LNCAP (cell line): ENCODE results near the gene NOVA1.

Source experiments
- CTCF ChIP-seq: fragments of 450-650 bp; IDR thresholded peaks from 2 replicates; pipeline ENCODE4 v1.5.1; 2017; ENCODE audit warnings: mild to moderate bottlenecking

The NOVA1 gene

GRCh38 chr14:26429205-26429604, 168.6 kb downstream of the NOVA1 start:
- TF ChIP-seq CTCF, result no peak

DNA sequence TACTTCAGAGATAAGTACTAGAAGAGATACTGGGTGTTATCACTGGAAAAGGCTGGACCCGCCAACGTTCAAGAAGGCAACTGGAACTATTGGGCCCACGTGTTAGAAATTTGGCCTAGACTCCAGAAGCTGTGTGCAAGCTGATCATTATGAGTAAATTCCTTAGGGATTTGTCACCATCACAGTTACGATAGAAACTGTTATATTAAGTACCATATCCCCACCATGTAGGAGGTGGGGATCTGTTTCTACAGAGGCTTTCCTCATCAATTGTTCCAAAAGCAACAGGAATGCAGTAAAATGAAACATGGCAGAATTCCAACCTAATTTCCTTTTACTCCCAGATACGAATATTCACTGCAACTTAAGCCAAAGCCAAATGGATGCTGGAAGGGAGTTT, 170.7 kb downstream of the NOVA1 start:
- no peak for TF ChIP-seq CTCF

DNA sequence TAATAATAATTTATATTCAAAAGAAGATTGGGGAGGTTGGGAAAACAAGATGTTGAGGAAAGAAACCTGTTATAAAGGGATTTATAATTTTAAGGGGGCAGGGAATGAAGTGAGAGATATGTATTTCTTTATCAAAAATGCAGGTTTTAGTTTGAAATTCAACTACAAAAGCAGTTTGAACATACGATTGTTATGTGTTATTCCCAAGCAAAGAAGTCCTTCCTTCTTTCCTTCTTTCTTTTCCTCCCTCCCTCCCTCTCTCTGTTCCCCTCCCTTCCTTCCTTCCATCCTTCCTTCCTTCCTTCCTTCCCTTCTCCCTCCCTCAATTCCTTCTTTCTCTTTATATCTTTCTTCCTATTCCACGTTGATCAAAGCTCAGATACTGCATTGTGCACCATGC, 173.3 kb downstream of the NOVA1 start:
- no peak for TF ChIP-seq CTCF

DNA sequence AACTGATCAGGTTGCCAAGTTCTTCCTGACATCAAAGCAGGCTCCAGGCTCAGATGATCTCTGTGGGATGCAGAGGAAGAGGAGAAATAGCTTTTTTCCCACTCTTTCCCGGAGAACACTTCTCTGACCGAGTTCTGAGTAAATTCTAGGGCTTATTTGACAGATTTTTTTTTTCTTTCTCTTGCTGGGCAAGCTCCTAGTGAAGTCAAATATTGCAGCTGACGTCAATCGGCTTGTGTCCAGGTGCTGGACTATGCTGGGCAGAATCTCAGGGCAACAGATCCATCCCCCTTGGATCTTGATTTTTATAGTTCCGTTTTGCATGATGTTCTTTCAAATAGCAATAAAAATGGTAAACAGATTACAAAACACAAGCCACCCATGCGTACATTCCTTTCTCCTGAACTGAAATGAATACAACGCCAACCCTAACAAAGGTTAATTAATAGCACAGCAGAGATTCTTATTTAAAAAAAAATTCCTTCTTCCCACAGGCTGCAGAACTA, 182.2 kb downstream of the NOVA1 start:
- no peak for TF ChIP-seq CTCF

- TF ChIP-seq CTCF, result no peak
Observed at GRCh38 chr14:26414926-26415325, 182.9 kb downstream of the NOVA1 start.

DNA sequence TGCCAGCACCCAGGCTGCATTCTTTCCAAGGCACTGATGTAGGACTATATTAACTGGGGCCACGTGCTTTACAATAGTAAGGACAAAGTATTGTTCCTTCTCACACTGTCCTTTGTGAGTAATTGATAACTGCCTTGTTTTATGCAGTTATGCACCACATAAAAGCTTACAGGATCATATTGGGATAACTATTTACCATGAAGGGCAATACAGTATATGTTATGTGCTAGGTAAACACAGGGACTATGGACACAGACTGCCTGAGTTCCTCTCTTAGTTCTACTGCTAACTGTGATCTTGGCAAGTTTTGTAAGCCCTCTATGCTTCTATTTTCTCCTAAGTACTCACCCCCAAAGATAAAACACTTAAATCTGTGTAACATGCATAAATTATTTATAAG, 183.7 kb downstream of the NOVA1 start:
- TF ChIP-seq CTCF, result no peak

DNA sequence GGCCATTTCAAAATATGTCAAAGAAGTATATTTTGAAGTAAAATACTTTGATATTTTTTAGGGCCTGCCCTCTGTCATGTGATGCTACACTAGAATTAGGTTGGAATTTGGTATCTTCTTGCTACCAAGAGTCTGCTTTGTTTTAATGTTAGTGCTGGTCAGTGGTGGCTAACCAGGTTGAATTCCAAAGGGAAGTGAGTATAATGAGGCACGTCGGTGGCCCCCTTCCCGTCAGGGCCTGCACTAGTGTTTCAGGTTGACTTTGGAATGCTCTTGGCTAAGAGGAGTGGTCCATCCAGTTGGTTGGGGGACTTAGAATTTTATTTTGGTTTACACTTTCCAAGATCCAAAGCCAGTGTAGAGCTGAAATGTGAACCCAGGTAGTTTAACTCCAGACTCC, 185.4 kb downstream of the NOVA1 start:
- no peak for TF ChIP-seq CTCF

DNA sequence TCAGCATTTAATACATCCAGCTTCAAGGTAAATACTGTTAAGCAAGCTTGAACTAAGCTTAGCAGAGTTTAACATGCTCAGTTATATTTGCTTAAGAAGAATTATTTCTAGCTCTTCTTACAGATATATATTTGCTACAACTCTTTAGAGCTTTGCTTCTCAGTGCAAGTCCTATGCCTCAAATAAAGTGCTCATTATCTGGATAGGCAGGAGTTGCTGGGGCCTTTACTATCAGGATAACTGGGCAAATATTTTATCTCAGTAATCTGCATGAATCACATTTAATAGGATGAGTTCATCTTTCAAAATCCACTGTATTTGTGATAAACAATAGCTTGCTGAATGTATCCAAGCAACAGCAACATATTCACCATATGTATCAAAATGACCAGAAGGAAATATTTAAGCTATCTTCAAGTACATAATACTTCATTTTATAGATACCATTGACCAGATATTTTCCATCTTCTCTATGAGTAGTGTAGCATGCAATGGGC, 187.6 kb downstream of the NOVA1 start:
- TF ChIP-seq CTCF, result no peak
